IPS-18a (cell line): Measurements from ENCODE around the gene RNF19B.
A peak's percentile ranks its signal among the peaks of the same experiment; 100 is the strongest.
"Not testable (repeated sequence)": the region's sequence is repeated elsewhere in the genome, so short reads cannot be mapped to it uniquely, and the experiment has no call there.

Experiments used
- H3K27ac ChIP-seq: one replicate; pipeline ENCODE4 v1.5.1; 2013; ENCODE audit warnings: low read length
- H3K27me3 ChIP-seq: one replicate; pipeline ENCODE4 v1.6.1; 2013; ENCODE audit warnings: mild to moderate bottlenecking, low read length; ENCODE audit not compliant: control insufficient read depth, insufficient read depth
- H3K36me3 ChIP-seq: one replicate; pipeline ENCODE4 v1.6.1; 2013; ENCODE audit warnings: low read depth, low read length; ENCODE audit not compliant: control insufficient read depth
- H3K4me1 ChIP-seq: one replicate; pipeline ENCODE4 v1.6.1; 2013; ENCODE audit warnings: low read depth, low read length; ENCODE audit not compliant: control insufficient read depth
- H3K4me3 ChIP-seq: one replicate; pipeline ENCODE4 v1.5.1; 2013; ENCODE audit warnings: low read length
- H3K9ac ChIP-seq: one replicate; pipeline ENCODE4 v1.6.1; 2013; ENCODE audit warnings: mild to moderate bottlenecking, low read length, moderate library complexity
- H3K9me3 ChIP-seq: one replicate; pipeline ENCODE4 v1.6.1; 2013; ENCODE audit warnings: low read depth, low read length; ENCODE audit not compliant: control insufficient read depth

The RNF19B gene

GRCh38 chr1:32975055-32975454 is 10.4 kb upstream of the RNF19B start:
- not testable (repeated sequence) for H3K9me3 ChIP-seq, H3K27ac ChIP-seq, H3K36me3 ChIP-seq, H3K4me1 ChIP-seq, H3K9ac ChIP-seq, H3K4me3 ChIP-seq
- H3K27me3 ChIP-seq: peaks cover 27% of the 10 kb centered on the region

GRCh38 chr1:32973458-32973857 is 8.8 kb upstream of the RNF19B start:
- not testable (repeated sequence) for H3K4me3 ChIP-seq

GRCh38 chr1:32972814-32973428 is 8.3 kb upstream of the RNF19B start:
- Histone ChIP-seq H3K4me1 (peaks cover 6% of the 10 kb centered on the region), H3K27me3 (peaks cover 29% of the 10 kb centered on the region), H3K9me3 (no peaks in the 10 kb centered on the region), H3K27ac (no peak overlapping the region), H3K36me3 (no peaks in the 10 kb centered on the region), H3K4me3 (peak overlapping the region; percentile 72), H3K9ac (peak overlapping the region; percentile 54)

More at GRCh38 chr1:32973458-32973857, 8.8 kb upstream of the RNF19B start:
- H3K27me3 ChIP-seq: peaks cover 29% of the 10 kb centered on the region
- not testable (repeated sequence) for H3K4me1 ChIP-seq, H3K9ac ChIP-seq, H3K9me3 ChIP-seq, H3K36me3 ChIP-seq, H3K27ac ChIP-seq

GRCh38 chr1:32971576-32971975 is 7.0 kb upstream of the RNF19B start:
- peaks cover 29% of the 10 kb centered on the region for H3K27me3 ChIP-seq
- H3K4me3 ChIP-seq: no peak overlapping the region
- H3K27ac ChIP-seq: no peak overlapping the region
- H3K4me1 ChIP-seq: peaks cover 6% of the 10 kb centered on the region
- no peak overlapping the region for H3K9ac ChIP-seq
- no peaks in the 10 kb centered on the region for H3K36me3 ChIP-seq
- no peaks in the 10 kb centered on the region for H3K9me3 ChIP-seq

DNA sequence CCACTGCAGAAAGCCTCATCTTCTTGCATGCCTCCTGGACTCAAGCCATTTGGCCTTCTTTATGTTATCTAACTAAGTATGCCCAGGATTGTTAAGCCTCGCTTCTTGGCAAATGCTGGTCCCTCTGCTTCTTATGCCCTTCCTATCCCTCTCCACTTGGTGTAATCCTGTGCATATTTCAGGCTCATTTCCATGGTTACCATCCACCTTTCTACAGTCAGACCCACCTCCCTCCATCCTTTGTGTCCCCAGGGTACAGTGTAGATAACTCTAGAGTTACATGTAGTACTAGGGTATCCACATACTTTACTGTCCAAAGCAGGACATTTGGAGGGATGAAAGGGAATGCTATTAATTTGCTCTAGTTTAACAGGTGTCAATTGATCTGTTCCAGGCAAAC is 6.5 kb upstream of the RNF19B start:
- peaks cover 6% of the 10 kb centered on the region for H3K4me1 ChIP-seq
- H3K9ac ChIP-seq: no peak overlapping the region
- H3K4me3 ChIP-seq: no peak overlapping the region
- peaks cover 29% of the 10 kb centered on the region for H3K27me3 ChIP-seq
- H3K36me3 ChIP-seq: no peaks in the 10 kb centered on the region
- H3K9me3 ChIP-seq: no peaks in the 10 kb centered on the region
- H3K27ac ChIP-seq: no peak overlapping the region

- H3K9ac ChIP-seq: no peak overlapping the region
- H3K4me1 ChIP-seq: peaks cover 13% of the 10 kb centered on the region
- H3K9me3 ChIP-seq: no peaks in the 10 kb centered on the region
- peaks cover 29% of the 10 kb centered on the region for H3K27me3 ChIP-seq
- no peak overlapping the region for H3K4me3 ChIP-seq
- H3K27ac ChIP-seq: no peak overlapping the region
- H3K36me3 ChIP-seq: no peaks in the 10 kb centered on the region
Measured at GRCh38 chr1:32969566-32969965, 5.0 kb upstream of the RNF19B start.

DNA sequence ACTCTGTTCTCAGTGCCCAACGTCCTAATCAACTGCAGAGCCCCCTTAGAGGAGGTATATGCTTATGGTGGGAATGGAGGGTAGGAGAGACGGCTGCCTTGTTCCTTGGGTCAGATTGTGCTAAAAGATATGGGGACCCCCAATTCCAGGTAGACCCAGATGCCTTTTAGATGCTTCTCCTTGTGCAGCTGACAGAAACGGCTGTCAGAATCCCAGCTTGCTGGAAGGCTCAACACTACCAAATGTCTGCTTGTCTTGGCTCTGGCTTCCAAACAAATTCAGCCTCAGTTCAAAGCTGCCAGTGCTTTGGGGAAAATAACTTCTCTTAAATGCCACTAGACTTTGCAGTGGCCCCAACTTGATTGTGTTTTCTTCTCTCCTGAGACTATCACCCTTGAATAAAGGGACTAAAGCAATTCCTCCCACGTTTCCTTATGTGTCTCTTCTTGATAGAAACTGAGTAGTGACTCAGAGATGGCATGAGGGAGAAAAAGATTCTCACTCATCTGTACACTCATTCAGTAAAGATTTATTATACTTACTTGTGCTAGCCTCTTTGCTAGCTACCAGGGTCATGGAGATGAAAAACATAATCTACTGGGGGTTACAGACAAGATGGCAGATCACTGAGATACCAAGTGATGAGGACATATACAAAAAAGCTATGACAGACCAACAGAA is 3.4 kb upstream of the RNF19B start:
- Histone ChIP-seq H3K4me1 (peaks cover 14% of the 10 kb centered on the region), H3K4me3 (no peak overlapping the region), H3K27ac (no peak overlapping the region), H3K9ac (no peak overlapping the region), H3K36me3 (no peaks in the 10 kb centered on the region), H3K9me3 (no peaks in the 10 kb centered on the region), H3K27me3 (peaks cover 31% of the 10 kb centered on the region)

- no peaks in the 10 kb centered on the region for H3K36me3 ChIP-seq
- H3K4me3 ChIP-seq: no peak overlapping the region
- H3K27me3 ChIP-seq: peaks cover 31% of the 10 kb centered on the region
- H3K9me3 ChIP-seq: no peaks in the 10 kb centered on the region
- H3K4me1 ChIP-seq: peaks cover 15% of the 10 kb centered on the region
- H3K9ac ChIP-seq: no peak overlapping the region
- no peak overlapping the region for H3K27ac ChIP-seq
Measured at GRCh38 chr1:32966900-32967299, 2.3 kb upstream of the RNF19B start.

- Histone ChIP-seq H3K27me3 (peaks cover 16% of the 10 kb centered on the region), H3K36me3 (no peaks in the 10 kb centered on the region), H3K9me3 (no peaks in the 10 kb centered on the region), H3K4me3 (peak overlapping the region; percentile 43), H3K27ac (no peak overlapping the region), H3K4me1 (peaks cover 15% of the 10 kb centered on the region), H3K9ac (no peak overlapping the region)
Measured at GRCh38 chr1:32965251-32965747, 690 bp upstream of the RNF19B start.

DNA sequence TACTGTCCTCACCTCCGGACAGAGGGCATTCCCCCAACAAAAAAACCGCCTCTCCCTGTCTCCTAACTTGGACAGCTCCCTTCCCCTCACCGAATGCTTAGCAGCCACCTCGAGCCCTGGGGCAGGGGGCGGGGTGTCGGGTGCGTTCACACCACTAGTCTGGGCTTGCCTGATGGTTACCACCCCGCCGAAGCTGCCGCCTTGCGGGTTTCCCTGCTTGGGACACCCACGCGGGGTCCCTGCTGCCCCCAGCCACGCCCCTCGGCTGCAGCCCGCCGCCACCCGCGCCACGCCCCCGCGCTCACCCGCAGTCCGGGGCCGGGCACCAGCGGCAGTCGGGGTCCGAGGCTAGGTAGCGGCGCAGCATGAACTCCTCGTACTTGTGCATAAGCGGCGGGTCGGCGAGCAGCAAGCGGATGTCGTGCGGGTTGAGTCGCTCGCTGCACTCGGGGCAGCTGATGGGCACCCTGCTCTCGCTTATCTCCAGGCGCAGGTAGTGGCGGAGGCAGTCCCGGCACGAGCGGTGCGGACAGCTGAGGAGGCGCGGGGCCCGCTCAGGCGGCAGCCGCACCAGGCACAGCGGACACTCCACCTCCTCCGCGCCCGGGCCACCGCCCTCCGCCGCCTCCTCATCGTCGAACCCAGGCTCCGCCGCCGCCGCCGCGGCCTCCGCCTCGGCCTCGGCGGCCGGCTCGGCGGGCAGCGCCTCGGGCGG is 706 bp downstream of the RNF19B start:
- H3K4me3 ChIP-seq: peak overlapping the region; percentile 76
- H3K9ac ChIP-seq: peak overlapping the region; percentile 34
- no peak overlapping the region for H3K27ac ChIP-seq

GRCh38 chr1:32962248-32962896 is 2.2 kb downstream of the RNF19B start:
- H3K36me3 ChIP-seq: no peaks in the 10 kb centered on the region
- no peak overlapping the region for H3K27ac ChIP-seq
- H3K27me3 ChIP-seq: peaks cover 11% of the 10 kb centered on the region
- H3K4me1 ChIP-seq: peaks cover 15% of the 10 kb centered on the region
- no peak overlapping the region for H3K9ac ChIP-seq
- H3K4me3 ChIP-seq: peak overlapping the region; percentile 76
- no peaks in the 10 kb centered on the region for H3K9me3 ChIP-seq

More for the DNA sequence above, 706 bp downstream of the RNF19B start:
- Histone ChIP-seq H3K4me1 (peaks cover 15% of the 10 kb centered on the region), H3K27me3 (peaks cover 11% of the 10 kb centered on the region), H3K9me3 (no peaks in the 10 kb centered on the region), H3K36me3 (no peaks in the 10 kb centered on the region)
